ENCODE measurements around the gene PAX5.

The PAX5 gene

DNA sequence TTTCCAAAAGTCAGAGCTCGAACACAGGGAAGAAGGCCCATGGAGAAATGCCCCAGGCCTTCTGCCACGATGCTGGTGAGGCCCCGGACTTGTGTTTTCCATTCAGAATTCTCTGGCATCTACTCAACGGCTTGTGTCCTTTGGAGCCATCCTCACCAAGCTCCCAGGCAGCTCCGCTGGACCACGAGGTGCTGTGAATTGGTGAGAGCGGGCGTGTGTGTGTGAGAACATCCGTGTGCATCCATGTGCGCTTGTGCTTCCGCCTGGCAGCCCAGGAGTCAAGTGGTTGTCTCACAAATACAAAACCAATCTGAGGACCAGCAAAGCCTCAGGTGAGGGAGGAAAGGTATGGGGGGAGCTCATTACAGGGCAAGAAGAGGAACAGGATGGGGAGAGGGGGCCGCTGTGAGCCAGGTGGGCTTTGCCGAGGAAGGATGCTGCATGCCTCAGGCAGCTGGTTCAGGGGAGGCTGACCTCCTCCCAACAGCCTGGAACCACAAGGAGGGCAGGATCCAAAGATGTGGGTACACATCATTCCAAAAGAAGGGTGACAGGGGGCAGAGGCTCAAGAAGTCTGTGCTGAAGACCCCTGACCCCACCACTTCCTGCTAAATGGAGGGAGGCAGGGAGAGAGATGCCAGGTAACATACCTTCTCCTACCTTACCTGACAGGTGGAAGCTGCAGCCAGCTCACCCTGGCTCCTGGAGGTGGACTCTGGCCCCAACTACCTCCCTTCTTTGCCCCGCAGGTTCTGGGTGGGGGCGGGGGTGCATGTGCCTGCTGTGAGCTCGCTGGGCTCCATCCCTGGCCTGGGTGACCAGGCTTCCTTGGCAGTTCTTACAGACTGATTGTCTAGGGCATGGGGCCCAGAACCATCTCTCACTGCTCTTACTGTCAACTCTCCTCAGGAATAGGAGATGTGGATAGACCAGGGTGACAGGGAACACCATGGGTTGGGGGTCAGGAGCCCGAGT, 196.3 kb downstream of the PAX5 start:
- no peak for DNase-seq (ENCODE audit: low read depth in 2 of 2)

DNA sequence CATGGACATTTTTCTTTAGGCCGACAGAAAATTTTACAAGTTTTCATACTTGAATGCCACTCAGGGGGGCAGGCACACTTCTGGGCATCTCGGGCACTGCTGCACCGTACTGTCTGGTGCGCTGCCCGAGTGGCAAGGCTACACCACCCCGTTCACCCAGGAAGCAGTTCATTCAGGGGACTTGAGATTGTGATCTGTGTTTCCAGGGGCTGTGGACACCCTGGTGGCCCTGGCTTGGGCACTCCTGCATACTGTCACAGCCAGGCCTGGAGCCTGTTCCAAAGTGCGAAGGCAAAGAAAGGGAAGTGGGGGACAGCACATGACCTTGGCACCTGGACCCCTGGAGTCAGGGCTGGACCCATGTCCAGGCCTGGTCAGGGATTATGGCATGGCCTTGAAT, 197.6 kb downstream of the PAX5 start:
- no peak for DNase-seq (ENCODE audit: low read depth in 2 of 2)

DNA sequence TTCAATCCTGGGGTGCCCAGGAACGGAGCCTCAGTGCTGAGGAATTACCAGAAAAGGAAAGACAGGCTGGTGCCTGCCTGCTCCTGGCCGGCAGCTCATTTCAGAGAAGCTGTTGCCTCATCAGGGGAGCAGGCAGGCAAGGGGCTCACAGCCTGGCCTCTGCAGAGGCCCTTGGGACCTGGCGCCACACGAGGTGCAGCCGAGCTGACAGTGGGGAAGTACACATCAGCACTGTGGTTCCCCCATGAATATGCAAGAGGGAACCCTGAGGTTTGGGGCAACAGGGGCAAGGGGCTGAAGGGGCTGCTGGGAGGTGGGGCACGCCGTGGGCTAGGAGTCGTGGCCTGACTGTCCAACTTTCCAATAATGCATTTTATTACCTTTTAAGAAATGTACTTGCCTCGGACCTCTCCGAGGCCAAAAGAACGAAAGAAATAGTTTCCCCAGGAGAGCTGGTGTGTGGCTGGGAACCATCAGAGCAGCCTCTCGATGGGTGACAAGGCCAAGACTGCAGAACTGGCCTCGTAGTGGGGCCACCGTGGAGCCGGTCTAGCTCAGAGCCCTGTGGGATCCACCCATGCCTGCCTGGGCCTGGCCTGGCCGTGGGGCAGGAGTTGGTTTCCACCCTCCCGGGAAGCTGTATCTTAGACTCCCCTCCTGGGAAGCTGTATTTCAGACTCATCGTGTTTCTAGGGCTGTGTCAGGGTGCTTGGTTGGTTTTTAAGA, 198.6 kb downstream of the PAX5 start:
- DNase-seq (ENCODE audit: low read depth in 2 of 2): no peak

DNA sequence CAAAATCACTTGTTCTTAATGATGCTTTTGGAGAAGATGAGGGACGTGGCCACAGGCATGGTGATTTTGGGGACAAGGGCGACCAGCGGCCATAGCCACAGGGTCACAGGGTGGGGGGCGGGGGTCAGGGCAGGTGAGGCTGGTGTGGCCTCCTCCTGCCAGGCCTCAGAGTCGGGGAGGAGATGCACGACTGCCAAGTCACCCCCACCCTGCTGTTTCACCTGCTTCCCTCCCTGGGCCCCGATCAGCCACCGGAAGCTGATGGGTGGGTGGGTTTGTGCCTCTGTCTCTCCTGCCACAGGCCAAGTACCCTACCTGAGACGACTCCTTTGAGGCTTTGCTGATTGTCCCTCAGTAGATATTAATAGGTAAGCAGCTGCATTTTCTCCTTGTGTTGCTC, 199.3 kb downstream of the PAX5 start:
- no peak for DNase-seq (ENCODE audit: low read depth in 2 of 2)

DNA sequence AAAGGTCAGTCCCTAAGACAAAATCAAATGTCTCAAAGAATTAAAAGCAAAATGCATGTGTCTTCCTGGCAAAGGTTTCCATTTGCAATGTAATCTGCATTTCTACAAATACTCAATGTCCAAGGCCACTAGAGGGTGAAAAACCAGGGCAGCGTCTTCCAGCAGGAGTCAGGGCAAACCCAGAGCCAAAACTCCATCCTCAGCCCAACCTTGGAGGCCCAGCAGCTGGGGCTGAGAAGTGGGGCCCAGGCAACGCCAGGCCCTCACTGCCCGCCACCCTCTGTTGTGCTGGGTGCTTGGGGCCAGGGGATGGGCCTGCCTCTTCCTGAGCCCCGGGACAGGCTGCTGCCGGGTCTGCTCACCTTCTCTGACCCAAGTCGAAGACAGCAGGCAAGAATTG, 200.1 kb downstream of the PAX5 start:
- DNase-seq (ENCODE audit: low read depth in 2 of 2): no peak

DNA sequence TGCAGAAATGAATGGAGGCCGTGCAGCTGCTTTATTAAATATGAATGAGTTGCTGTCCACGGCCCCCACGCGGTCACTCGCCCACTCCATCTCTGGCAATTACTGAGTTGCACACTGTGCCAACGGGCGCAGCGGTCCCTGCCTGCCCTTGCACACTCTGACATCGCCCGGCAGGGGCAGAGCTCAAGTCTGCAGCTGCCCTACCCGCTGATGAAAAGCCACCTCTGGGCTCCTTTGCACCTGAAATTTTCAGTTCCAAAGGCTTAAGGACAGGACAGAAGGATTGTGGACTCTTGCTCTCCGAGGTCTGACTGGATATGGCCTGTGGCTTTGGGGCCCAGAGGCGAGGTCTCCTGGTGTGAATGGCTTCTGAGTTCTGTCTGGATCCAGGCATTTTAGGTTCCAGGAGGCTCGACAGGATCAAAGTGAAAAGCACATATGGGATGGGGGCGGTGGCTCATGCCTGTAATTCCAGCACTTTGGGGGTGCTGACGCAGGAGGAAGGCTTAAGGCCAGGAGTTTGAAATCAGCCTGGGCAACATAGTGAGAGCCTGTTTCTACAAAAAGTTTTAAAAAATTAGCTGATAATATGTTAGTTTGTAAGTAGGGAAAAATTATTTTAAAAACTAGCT, 201.8 kb downstream of the PAX5 start:
- no peak for DNase-seq (ENCODE audit: low read depth in 2 of 2)

DNA sequence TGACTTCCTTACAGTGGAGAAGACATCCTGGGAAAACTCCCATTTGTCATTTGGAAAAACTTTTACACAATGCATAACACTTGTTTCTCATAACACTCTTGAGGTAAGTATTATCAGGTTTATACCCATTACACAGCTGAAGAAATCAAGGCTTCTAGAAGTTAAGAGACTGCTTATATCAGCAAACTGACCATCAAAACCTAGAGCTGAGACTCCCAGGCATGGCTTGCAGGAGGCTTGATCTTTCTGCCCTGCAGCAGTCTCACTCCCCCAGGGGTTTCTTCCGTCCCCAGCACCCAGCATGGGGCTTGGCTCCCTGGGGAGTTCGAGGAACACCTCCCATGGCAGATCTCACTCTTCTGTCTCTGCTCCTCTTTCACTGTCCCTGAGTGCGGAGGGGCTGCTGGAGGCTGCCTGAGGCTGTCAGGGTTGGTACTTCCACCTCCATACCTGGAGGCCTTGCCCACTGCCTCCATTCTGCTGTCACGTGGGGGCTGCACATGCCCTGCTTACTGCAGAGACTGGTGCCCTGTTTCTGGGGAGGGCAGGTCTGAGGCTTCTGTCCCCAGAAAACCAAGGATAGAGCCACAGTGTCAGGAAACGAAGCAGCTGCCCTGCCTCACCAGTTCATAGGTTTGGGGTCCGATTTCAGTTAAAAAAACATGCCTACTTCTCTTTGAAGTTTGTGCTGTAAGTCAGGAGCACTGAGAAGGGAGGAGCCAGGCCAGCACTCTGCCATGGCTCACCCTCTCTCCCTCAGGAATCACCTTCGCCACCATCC, 202.5 kb downstream of the PAX5 start:
- DNase-seq (ENCODE audit: low read depth in 2 of 2): no peak

DNA sequence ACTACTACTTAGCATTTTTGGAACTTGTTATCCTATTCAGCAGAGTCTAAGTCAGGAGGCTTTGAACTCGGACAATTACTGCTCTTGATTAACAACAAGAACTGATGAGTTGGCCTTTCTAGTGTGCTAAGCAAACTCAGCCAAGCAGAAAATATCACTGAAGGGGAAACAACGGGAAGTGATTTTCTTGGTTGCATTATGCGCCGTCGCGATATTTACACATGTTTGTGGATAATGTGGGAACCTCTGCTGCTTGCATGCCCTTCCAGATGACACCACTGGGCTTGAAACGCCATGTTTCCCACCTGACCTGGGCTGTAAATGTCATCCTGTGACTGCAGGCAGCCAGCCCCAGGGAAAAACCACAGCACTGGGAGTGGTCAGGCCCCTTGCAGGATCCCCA, 205.5 kb downstream of the PAX5 start:
- DNase-seq (ENCODE audit: low read depth in 2 of 2): no peak

DNA sequence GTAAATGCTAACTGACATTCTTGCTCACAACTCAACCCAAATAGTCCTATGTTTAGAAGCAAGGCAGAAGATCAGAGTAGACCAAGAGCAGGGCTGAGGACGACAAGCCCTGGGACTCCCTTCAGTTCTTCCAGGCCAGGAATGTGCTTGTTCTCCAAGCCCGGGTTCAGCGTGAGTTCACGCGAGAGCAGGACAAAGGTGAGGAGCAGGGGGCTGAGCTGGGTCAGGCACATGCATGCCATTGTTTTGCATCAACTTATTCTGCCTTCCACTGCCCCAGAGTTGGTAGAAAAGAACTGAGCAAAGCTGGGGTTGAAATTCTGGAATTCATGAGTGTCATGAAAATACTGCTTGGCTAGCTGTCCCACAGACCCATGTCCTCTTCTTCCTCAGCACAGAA, 206.5 kb downstream of the PAX5 start:
- no peak for DNase-seq (ENCODE audit: low read depth in 2 of 2)

DNA sequence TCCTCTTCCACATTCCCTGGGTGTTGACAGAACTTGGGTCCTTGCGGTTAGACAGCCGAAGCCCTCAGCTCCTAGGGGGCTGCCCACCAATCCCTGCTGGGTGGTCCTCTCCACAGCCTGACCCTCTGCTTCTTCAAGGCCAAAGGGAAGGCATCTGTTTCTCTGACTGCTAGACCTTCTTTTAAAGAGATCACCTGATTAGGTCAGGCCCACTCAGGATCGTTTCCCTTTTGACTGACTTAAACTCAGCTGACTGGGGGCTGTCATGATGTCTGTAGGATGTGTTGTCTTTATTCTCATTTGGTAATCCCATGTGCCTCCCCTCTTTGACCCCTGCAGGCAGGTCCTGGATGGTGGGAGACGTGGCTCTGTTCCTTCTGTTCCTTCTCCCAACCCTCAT, 207.5 kb downstream of the PAX5 start:
- DNase-seq (ENCODE audit: low read depth in 2 of 2): no peak

DNA sequence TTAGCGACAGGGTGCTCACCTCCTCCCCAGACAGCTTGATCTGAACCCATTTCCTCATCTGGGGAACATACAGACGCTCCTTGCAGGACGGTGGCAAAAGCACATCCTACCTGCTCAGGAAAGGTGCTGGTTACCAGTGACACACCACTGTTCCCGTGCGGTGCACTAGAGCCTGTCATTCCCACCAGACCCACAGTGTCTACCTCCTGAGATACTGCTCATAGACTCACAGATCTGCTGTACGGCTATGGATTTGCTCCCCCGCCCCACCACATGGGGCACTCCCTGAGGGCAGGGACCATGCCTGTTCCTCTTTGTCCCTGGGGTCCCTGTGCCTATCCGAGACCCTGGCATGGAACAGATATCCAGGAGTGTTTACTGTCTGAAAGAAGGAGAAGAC, 208.9 kb downstream of the PAX5 start:
- no peak for DNase-seq (ENCODE audit: low read depth in 2 of 2)

DNA sequence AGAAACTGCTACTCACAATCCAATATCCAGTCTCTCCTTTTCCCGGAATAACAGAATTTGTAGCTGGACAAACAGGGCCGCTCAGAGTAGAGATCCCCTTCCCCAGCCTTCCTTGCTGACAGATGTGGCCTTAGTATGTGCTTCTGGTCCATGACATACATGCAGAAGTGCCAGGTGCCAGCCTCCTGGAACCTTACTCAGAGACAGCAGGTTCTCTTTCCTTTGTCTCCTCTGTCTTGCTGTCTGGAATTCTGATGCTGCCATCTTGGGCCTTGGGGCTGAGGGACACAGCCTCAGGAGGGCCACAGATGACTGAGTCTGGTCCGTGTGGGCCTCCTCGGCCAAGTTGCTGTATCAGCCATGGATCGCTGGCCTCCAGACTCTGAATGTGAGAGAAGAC, 210.1 kb downstream of the PAX5 start:
- DNase-seq (ENCODE audit: low read depth in 2 of 2): no peak

DNA sequence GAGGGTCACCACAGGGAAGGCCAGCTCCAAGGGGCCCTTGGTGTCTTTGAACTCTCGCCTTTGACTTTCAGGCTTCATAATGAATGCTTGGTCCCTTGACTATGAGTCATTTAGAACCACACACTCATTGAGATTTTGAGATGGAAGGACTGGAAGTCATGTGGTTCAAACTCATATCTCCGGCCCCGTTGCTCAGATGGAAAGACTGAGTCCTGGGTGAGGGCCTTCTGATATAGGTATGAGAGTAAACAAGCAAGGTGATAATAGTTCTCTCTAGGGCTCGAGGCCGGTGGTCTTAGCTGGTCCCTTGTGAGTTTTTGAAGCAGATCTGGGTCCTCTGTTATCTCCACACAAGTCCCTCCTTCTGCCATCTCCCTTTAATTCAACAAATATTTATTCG, 210.6 kb downstream of the PAX5 start:
- DNase-seq (ENCODE audit: low read depth in 2 of 2): no peak

DNA sequence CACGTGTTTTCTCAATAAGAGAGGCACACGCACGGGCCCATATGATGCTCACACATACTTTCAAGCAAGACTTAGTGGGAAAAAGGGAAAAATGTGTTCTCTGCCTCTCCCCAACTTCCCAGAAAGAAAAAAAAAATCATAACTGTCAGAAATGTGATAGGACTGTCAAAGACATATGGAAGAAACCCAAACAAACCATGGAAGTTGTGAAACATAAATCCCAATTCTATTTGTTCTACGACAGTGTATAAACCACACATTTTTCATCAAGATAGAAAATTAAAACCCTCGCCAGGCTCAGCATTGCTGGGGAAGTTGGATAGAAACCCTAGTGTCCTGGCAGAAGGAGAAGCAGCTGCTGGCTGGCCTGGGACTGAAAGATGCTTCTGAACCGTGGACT, 211.9 kb downstream of the PAX5 start:
- DNase-seq (ENCODE audit: low read depth in 2 of 2): no peak

DNA sequence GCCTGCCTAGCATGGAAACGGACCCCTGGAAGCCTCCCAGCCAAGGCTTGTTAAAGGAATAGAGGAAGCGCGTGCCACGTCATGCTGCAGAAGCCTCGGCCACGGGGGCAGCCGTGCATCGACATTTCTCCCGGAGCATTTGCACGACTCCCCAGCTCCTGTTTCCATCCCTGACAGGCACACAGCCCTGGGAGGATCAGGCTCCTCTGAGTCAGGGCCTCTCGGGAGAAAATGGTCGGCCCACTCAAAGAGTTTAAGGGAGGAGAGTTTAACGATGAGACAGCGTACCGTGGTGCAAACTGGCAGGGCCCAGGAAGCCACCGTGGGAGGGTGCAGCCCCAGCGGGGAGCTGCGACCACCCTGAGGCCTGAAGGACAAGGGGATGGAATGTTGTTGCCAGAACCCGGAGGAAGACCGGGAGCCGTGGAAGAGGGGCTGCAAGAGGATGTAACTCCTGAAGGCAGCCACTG, 213.6 kb downstream of the PAX5 start:
- DNase-seq (ENCODE audit: low read depth in 2 of 2): no peak

DNA sequence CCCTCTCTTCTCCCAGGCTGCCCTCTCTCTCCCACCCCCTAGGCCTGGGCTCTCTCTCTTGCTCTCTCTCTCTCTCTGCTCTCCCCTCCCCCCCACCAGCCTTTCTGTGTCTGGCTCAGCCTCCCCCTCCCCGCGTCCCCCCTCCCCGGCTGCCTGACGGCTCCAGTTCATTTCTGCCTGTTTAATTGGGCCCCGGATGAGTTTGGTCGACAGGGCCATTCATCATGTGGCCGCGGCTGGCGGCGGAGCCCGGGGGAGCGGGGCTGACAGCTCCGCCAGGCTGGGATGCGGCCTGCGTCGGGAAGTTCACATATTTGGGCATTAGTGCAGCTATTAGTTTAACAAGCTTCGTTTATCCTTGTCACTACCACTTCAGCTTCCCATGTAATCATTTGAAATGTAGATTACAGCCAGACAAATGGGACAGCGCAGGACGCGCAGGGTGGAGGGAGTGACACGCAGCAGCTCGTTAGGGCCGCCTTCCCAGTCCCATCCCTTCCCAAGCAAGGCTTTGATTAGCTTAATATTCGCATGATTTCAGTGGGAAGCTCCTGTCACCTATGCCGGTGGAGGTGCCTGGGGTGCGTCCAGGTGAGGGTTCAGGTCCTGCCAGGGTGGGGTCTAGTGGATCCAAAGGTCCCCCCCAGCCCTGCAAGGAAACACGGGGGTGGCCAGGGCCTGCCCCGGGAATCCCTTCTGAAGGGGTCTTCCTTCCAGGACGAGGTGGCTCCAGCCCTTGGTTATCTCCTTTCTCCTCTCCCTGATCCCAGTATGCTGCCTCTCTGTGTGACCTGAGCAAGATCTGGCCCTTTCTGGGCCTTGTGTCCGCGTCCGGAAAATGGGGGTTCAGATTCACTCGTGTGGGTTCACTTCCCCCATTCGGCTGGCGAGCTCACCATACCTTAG, 214.8 kb downstream of the PAX5 start:
- DNase-seq (ENCODE audit: low read depth in 2 of 2): no peak

DNA sequence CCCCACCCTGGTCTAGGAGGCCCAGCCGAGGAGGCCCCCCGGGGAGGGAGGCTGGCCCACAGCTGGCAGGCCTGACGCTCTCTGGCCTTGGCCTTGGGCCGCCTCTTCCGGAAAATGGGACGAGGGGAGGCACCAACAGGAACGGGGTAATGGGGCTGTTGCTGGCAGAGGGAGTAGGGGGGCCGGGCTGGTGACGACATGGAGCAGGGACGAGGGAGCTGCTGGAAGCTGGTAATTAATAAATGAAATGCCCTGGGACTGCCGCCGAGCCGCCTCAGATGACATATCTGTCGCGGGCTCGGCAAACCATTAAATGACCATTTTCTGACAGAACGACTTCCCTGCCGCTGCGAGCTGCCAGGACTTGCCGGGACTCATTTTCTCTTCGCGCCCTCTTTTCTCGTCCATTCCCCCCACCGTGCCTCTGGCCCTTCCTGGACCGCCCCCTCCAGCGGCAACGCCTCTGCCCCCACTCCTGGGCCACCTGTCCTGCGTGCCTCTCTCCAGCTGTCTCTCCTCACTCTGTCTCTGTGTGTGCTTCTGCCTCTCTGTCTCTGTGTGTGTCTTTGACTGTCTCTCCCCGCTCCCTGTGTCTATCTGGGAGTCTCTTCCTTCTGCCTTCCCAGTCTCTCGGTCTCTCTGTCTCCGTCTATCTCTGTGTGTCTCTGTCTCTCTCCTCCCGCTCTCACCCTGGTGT, 215.7 kb downstream of the PAX5 start:
- no peak for DNase-seq (ENCODE audit: low read depth in 2 of 2)

DNA sequence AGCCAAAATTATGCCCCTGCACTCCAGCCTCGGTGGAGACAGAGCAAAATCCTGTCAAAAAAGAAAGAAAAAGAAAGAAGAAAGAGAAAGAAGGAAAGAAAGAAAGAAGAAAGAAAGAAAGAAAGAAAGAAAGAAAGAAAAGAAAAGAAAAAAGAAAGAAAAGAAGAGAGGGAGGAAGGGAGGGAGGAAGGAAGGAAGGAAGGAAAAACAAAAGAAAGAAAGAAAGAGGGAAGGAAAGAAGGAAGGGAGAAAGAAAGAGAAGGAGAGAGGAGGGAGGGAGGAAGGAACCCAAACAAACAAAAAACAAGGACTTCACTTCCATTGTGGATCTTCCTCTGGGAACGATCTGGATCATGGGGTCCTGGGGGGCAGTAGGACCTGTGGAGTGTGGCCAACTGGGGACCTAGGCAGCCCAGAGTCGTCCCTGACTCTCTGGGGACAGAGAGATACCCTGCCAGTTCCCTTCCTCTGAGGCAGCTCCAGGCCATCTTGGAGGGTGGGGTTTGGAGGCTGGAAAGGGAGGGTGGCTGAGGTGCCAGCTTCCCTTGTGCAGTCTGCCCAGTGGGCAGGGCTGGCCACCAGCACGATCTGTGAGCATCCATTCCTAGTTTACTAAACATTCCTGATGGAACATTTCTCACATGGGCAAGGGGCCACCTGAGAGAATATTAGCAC, 216.8 kb downstream of the PAX5 start:
- DNase-seq (ENCODE audit: low read depth in 2 of 2): no peak

DNA sequence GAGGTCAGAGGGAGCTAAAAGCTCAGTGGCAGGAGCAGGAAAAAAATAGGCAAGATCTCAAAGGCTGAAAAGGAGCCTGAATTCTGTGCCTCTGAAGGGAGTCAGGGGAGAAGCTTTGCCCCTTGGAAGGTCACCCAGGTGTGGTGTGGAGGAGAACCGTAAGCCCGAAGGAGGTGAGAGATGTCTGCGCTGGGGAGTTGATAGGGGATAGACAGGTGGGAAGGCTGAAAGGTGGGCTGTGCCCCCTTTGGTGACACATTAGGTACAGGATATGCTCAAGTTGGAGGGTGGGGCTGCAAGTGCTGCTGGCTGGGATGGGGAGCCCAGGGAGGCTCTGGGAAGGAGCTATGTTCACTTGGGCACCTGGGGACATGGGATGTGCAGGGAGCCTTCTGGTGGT, 217.7 kb downstream of the PAX5 start:
- no peak for DNase-seq (ENCODE audit: low read depth in 2 of 2)
